Central memory CD4-positive, alpha-beta T cell (primary cell): ENCODE measurements around the gene PSMD14.
A peak's percentile ranks its signal among the peaks of the same experiment; 100 is the strongest.
"Not testable (repeated sequence)": the region's sequence is repeated elsewhere in the genome, so short reads cannot be mapped to it uniquely, and the experiment has no call there.

ENCODE experiments used
- DNase-seq: peaks from one replicate; pipeline ENCODE4 v3.0.0; 2022

The PSMD14 gene

GRCh38 chr2:161337247-161337646, 29.0 kb downstream of the PSMD14 start:
- DNase-seq = no peak

DNA sequence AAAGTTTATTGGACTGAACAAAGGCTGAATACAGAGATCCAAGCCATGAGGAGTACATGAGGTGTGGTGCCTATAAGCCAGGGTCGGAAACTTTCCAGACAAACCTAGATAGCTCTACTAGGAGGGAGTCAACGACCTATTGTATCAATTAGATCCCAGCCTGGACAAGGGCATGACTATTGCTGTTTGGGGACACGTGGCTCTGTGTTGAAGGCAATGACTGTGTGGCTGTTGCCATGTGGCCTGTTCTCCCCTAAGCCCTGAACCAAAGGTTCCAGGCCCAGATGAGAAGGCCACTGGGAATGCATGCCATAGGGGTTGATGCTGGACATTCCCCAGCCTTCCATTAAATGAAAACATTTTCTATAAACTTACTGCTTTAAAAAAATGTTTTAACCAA, 31.3 kb downstream of the PSMD14 start:
- not testable (repeated sequence) for DNase-seq

- not testable (repeated sequence) for DNase-seq
Measured at GRCh38 chr2:161340930-161341413, 32.7 kb downstream of the PSMD14 start.

DNA sequence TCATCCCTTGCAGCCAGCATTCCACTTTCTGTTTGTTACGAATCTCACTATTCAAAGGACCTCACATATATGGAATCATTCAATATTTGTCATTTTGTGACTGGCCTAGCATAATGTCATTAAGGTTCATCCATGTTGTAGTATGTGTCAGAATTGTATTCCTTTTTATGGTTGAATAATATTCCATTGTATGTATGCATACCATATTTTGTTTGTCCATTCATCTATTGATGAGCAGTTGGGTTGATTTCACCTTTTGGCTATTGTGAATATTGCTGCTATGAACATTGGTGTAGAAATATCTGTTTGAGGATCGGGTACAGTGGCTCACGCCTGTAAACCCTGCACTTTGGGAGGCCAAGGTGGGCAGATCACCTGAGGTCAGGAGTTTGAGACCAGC, 35.0 kb downstream of the PSMD14 start:
- DNase-seq = no peak

DNA sequence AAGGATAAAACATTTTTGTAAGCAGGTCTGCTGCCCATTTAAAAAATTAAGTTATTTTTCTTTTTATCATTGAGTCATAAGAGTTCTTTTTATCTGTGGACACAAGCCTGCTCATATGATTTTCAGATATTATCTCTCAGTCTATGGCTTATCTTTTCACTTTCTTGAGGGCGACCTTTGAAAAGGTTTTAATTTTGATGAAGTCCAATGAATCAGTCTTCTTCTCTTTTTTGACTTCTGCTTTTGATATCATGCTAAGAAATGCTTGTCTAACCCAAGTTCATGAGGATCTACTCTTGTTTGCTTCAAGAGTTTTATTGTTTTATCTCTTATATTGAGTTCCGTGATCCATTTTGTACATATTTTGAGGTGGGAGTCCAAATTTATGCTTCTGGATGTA, 36.5 kb downstream of the PSMD14 start:
- DNase-seq = no peak

- DNase-seq = no peak
Measured at GRCh38 chr2:161351678-161352077, 43.5 kb downstream of the PSMD14 start.

DNA sequence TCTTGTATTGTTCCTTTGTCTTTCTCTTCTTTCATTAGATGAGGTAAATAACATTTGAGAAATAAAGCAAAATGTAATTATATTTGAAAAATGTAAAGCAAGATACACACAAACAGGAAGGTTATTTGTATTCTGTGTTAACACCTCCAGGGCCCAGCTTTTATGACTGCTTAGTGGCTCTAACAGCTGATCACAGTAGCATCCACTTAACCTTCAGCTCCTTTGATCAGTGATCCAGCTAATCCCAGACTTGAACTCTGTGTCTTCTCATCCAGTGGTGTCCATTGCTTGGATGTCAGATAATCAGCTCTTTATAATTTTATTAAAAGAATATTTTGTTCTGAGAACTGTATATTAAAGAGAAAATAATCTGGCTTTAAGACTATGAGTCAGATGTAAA, 44.5 kb downstream of the PSMD14 start:
- DNase-seq = no peak

DNA sequence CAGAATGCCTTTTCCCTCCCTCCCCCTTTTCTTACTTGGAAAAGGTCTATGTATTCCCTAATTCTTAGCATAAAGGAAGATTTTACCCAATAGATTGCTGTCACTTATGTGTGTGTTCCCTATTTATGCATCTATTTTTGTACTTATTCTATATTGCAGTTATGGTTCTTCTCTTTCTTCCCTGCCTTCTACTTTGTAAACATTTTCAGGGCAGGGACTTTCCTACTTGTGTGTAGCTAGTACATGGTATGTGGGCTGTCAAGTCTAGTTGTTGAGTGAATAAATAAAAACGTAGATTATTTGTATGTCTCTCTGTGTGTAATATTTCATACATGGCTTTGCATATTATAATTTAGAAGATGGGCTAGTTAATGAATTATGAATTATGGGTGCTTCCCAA, 45.3 kb downstream of the PSMD14 start:
- no peak for DNase-seq

- no peak for DNase-seq
Measured at GRCh38 chr2:161354106-161354505, 45.9 kb downstream of the PSMD14 start.

DNA sequence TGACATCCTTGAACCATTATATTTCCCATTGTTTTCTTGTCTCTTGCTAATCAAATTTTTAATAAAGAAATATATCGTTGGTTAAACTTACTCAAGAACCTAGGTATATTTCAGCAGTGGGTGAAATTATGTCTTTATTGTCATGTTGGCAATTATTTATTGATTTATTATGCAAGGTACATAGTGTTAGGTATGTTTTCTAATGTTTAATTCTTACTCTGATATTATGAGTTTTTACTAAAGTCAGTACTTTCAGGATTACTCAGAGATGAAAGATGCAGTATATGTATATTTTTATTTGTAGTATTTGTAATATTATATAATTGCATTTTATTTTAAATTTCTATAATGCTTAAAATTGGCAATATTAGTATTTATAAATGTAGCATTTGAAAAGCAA, 46.9 kb downstream of the PSMD14 start:
- no peak for DNase-seq

- DNase-seq = no peak
Measured at GRCh38 chr2:161355983-161356382, 47.8 kb downstream of the PSMD14 start.

GRCh38 chr2:161357097-161357496, 48.9 kb downstream of the PSMD14 start:
- no peak for DNase-seq

DNA sequence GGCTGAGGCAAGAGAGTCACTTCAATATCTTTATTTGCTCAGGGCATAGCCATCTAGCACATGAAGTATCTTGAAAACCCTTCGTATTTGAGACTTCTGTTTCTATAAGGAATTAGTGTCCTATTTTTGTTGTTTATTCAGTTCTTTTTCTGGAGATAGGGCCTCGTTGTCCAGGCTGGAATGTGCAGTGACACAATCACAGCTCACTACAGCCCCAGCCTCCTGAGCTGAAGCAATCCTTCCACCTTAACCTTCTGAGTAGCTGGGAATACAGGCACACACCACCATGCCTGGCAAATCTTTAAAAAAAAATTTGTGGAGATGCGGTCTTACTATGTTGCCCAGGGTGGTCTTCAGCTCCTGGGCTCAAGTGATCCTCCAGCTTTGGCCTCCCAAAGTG, 50.6 kb downstream of the PSMD14 start:
- no peak for DNase-seq

GRCh38 chr2:161360095-161360654, 52.0 kb downstream of the PSMD14 start:
- not testable (repeated sequence) for DNase-seq

GRCh38 chr2:161362568-161363166, 54.4 kb downstream of the PSMD14 start:
- no peak for DNase-seq

DNA sequence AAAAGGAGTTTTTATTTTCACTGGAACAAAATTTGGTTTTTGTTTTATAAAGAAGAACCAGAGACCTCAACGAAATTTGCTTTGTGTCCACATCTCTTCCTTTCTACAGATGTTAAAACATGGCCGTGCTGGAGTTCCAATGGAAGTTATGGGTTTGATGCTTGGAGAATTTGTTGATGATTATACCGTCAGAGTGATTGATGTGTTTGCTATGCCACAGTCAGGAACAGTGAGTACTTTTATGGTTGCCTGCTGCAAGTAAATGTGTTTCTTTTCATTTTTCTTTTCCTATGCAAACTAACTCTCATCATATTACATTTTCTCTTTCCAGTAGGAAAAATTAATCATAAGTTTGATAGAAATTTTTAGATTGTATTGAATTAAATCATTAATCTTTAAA, 59.5 kb downstream of the PSMD14 start:
- DNase-seq = no peak

DNA sequence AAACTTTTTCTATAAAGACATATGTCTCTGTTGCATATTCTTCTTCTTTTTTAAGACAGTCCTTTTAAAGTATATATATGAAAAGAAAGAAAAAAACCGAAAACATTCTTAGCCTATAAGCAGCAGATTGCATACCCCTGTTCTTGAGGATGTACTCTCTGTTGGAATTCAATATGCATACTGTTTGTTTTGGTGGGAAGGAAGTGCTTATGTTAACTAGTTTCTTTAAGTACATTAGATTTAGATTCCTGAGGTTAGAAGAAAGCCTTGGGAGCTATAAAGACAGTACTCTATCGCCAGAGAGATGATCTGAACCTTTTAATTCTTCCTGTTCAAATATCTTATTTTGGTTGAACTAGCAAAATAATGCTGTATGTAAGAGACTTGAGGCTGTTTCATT, 61.1 kb downstream of the PSMD14 start:
- no peak for DNase-seq

- no peak for DNase-seq
Measured at GRCh38 chr2:161370981-161371380, 62.8 kb downstream of the PSMD14 start.

- no peak for DNase-seq
Measured at GRCh38 chr2:161371869-161372268, 63.6 kb downstream of the PSMD14 start.

GRCh38 chr2:161373942-161374341, 65.7 kb downstream of the PSMD14 start:
- DNase-seq = no peak

- no peak for DNase-seq
Measured at GRCh38 chr2:161374446-161374845, 66.2 kb downstream of the PSMD14 start.

- DNase-seq = no peak
Measured at GRCh38 chr2:161379740-161380139, 71.5 kb downstream of the PSMD14 start.

GRCh38 chr2:161381546-161381945, 73.3 kb downstream of the PSMD14 start:
- DNase-seq = no peak

GRCh38 chr2:161382747-161383146, 74.5 kb downstream of the PSMD14 start:
- DNase-seq = no peak

- peak; percentile 21 for DNase-seq
Measured at GRCh38 chr2:161384864-161385263, 76.6 kb downstream of the PSMD14 start.
